ENCODE measurements around the gene PTPN3. TPM values are rescaled to one million over a fixed set of nuclear protein-coding genes. Genes with fewer than 3 reads are reported as not detected.

The PTPN3 gene
- total and polyA plus RNA-seq, 10 of the 15 experiments (the other 5 are each of a cell fraction or from before 2014, with no cell fraction given), result 0.18 to 1.3 (median 0.39) TPM

DNA sequence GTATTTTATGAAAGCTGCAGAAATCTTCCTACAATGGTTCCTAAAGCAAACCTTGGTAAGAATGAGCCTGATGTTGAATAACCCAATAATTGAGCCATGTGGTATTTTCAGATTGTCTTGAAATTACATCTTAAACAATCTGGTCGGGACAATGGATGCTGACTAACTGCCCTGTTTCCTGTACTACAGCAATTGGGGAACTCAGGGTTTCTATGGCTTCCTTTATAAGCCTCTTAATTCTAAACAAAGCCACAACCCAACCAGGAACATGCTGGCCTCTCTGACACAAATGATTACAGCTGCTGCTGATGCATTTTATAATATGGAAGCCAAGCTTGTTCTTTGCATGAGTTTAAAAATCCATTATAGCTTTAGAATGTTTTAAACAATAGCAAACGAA lies 30.2 kb downstream of the PTPN3 start (continued):
- TF ChIP-seq, protein P1, sequence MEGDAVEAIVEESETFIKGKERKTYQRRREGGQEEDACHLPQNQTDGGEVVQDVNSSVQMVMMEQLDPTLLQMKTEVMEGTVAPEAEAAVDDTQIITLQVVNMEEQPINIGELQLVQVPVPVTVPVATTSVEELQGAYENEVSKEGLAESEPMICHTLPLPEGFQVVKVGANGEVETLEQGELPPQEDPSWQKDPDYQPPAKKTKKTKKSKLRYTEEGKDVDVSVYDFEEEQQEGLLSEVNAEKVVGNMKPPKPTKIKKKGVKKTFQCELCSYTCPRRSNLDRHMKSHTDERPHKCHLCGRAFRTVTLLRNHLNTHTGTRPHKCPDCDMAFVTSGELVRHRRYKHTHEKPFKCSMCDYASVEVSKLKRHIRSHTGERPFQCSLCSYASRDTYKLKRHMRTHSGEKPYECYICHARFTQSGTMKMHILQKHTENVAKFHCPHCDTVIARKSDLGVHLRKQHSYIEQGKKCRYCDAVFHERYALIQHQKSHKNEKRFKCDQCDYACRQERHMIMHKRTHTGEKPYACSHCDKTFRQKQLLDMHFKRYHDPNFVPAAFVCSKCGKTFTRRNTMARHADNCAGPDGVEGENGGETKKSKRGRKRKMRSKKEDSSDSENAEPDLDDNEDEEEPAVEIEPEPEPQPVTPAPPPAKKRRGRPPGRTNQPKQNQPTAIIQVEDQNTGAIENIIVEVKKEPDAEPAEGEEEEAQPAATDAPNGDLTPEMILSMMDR (IDR thresholded peaks at IDR 0.05 in 2 of 3, conservative IDR thresholded peaks at IDR 0.05 in 1 of 3; ENCODE audit: control insufficient read depth in 2 of 3, extremely low read depth in 1 of 3, insufficient read depth in 1 of 3, low read depth in 3 of 3, low read length in 3 of 3), result no peak
- TF ChIP-seq CHD1 (IDR thresholded peaks at IDR 0.05; ENCODE audit: low read depth, low read length), result no peak

DNA sequence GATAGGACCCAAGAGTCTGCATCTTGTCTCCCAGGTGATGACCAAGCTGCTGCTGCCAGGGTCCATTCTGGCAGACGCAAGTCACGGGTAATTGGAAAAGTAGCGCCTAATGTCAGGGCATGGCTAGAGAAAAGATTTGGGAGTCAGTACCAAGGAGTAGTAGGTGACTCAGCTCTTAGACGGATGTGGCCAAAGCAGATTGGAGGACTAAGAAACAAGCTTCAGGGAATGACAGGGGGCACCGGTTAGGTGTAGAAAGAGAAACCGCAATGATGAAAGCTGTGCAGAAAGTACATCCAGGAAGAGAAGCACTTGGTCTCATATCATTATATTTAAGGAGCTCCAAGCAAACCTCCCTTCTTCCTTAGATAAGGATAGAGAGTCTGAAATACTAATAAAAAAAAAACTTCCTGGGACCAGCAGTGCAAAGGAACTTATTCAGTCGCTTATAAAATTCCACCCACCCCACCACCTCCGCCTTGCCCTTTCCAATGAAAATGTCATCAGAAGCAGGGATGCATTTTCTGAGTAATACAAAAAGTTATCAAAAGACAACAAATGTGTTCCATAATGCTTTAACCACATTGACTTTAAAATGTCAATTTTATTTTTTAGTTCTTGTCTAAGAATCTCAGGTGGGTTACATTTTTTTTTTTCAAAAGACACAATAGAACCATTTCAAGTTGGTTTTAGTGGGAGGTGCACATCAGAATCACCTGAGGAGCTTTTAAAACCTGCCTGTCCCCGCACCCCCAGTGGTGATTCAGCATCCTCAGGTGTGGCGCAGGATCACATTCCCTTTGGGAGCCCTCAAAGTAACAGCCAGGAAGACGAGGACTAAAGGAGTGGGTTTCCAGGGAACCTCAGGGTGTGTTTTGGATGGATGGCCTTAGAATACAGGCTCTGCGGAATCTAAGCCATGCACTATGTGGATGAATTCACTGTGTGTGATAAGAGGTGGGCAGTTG lies 31.2 kb downstream of the PTPN3 start:
- no peak for TF ChIP-seq NBN (IDR thresholded peaks at IDR 0.05)
- FAIRE-seq, result no peak
- no TSS peak for BruUV-seq (replicated peaks)

More for the DNA sequence above, 31.2 kb downstream of the PTPN3 start:
- H3K36me3 ChIP-seq (ENCODE audit: control insufficient read depth in 2 of 2, insufficient read depth in 2 of 2, low read length in 1 of 2), result no peaks in the 10 kb centered on the region
- H2AFZ ChIP-seq (ENCODE audit: control insufficient read depth, low read depth, low read length), result no peak overlapping the region
- no peak overlapping the region for H3K9ac ChIP-seq (ENCODE audit: control insufficient read depth, insufficient read depth, low read length)
- CTCF ChIA-PET, result interaction anchor here (0.6 to 8.9 kb wide), 12 partner anchors 8 to 513 kb away, joined by 3 to 234 read pairs (median 4); no protein-coding TSS in a partner anchor
- POLR2A ChIA-PET, result interaction anchor here (1.4 kb wide), 1 partner anchor 24 kb away, joined by 5 read pairs; no protein-coding TSS in a partner anchor
- H3K4me3 ChIP-seq, result no peak overlapping the region
- in situ Hi-C loops (cut with MboI), result no loop called here
- SMC1A ChIA-PET (ENCODE audit: uncharacterized antibody, unreplicated experiment), result interaction anchor here (1.0 to 8.9 kb wide), 13 partner anchors 9 to 67 kb away, joined by 3 to 131 read pairs (median 4); no protein-coding TSS in a partner anchor
- RAD21 ChIA-PET (ENCODE audit: unreplicated experiment), result interaction anchor here (0.6 to 8.7 kb wide), 8 partner anchors 9 to 309 kb away, joined by 3 to 135 read pairs (median 4); no protein-coding TSS in a partner anchor
- no peaks in the 10 kb centered on the region for H3K9me3 ChIP-seq (replicated peaks; ENCODE audit: control insufficient read depth, insufficient read depth, low read length)
- intact Hi-C loops (cut with micrococcal nuclease; ENCODE audit: unreplicated experiment), result loop anchor here (5.0 kb wide), 3 partner anchors 50 to 615 kb away; no protein-coding TSS in a partner anchor
- no peaks in the 10 kb centered on the region; a peak in 1 of 4 replicates for H3K27me3 ChIP-seq (replicated peaks in 1 of 2; ENCODE audit: control insufficient read depth in 2 of 2, insufficient read depth in 2 of 2, low read length in 1 of 2)
- ATAC-seq (no peak), DNase-seq (ENCODE audit: low read depth, low spot score) (no peak)
- H3K4me2 ChIP-seq (ENCODE audit: control insufficient read depth, insufficient read depth), result no peak overlapping the region
- WGBS (ENCODE audit: insufficient coverage, insufficient replicate concordance, low lambda C conversion rate, missing lambda C conversion rate), result 78% methylated on average over 12 of the region's 12 CpGs
- H3K4me1 ChIP-seq (ENCODE audit: control insufficient read depth, insufficient read depth, low read length), result peaks cover 4% of the 10 kb centered on the region; the same call in 1 of the 2 replicates
- H3K79me2 ChIP-seq (ENCODE audit: control insufficient read depth, insufficient read depth, low read length), result no peaks in the 10 kb centered on the region
- H4K20me1 ChIP-seq (ENCODE audit: control insufficient read depth, insufficient read depth), result no peaks in the 10 kb centered on the region
- no peak overlapping the region for H3K27ac ChIP-seq (ENCODE audit: control insufficient read depth, insufficient read depth)

Data from GM12878 (cell line).